ENCODE measurements around the gene SUFU.

GRCh38 chr10:102682416-102682815 is 178.6 kb downstream of the SUFU start:
- no peak for TF ChIP-seq TCF7 (IDR thresholded peaks at IDR 0.05; ENCODE audit: low read depth)
- no peak for TF ChIP-seq TAF1 (CRISPR knock-in tag; IDR thresholded peaks at IDR 0.05)
- TF ChIP-seq ZNF484 (CRISPR knock-in tag; IDR thresholded peaks at IDR 0.05; ENCODE audit: borderline replicate concordance, low read depth) = no peak
- TF ChIP-seq YY1 (IDR thresholded peaks at IDR 0.05; ENCODE audit: insufficient read depth, insufficient replicate concordance, low read depth, low read length) = no peak
- TF ChIP-seq ZNF878 (CRISPR knock-in tag; IDR thresholded peaks at IDR 0.05) = no peak
- TF ChIP-seq EZH2 (conservative IDR thresholded peaks at IDR 0.05; ENCODE audit: low read depth, low read length) = no peak
- TF ChIP-seq ZNF639 (CRISPR knock-in tag; conservative IDR thresholded peaks at IDR 0.05) = no peak
- TF ChIP-seq MBD4 (IDR thresholded peaks at IDR 0.05; ENCODE audit: borderline replicate concordance, low read length) = no peak
- no peak for TF ChIP-seq RXRA (CRISPR knock-in tag; IDR thresholded peaks at IDR 0.05)

Measured in HepG2 (cell line).